GM12878 (cell line): ENCODE data around the gene C10orf71. TPM values are rescaled to one million over a fixed set of nuclear protein-coding genes. Genes with fewer than 3 reads are reported as not detected.

Experiments used
- BCL11A ChIP-seq: IDR thresholded peaks from 2 replicates; pipeline ENCODE4 v1.6.1; 2011; ENCODE audit warnings: low read depth, low read length
- BMI1 ChIP-seq: fragments of 450-650 bp; IDR thresholded peaks from 2 replicates; pipeline ENCODE4 v1.6.1; 2016; ENCODE audit warnings: mild to moderate bottlenecking, moderate library complexity, borderline replicate concordance
- ETV6 ChIP-seq, 2 experiments: fragments of 450-650 bp in 1 of 2; IDR thresholded peaks in 1 of 2; conservative IDR thresholded peaks in 1 of 2; 2 replicates each; pipeline ENCODE4 v1.6.1; 2014; ENCODE audit warnings: antibody characterized with exemption in 1 of 2, borderline replicate concordance in 1 of 2, low read depth in 1 of 2, mild to moderate bottlenecking in 1 of 2, moderate library complexity in 1 of 2
- HCFC1 ChIP-seq: fragments of 150-350 bp; IDR thresholded peaks from 2 replicates; pipeline ENCODE4 v1.6.1; 2014; ENCODE audit warnings: low read length
- HDAC2 ChIP-seq: fragments of 200-600 bp; sonication (generic); IDR thresholded peaks from 2 replicates; pipeline ENCODE4 v1.6.1; 2017
- IRF4 ChIP-seq: IDR thresholded peaks from 2 replicates; pipeline ENCODE4 v1.6.1; 2011; ENCODE audit warnings: low read depth, low read length
- JUND ChIP-seq: IDR thresholded peaks from 2 replicates; pipeline ENCODE4 v1.6.1; 2012; ENCODE audit warnings: low read depth, mild to moderate bottlenecking, low read length, improper control_type of control experiment, moderate library complexity
- KAT2A ChIP-seq: conservative IDR thresholded peaks from 2 replicates; pipeline ENCODE4 v1.6.1; 2011; ENCODE audit warnings: low read depth, low read length; ENCODE audit not compliant: control insufficient read depth
- KLF5 ChIP-seq: fragments of 450-650 bp; IDR thresholded peaks from 2 replicates; pipeline ENCODE4 v1.6.1; 2014; ENCODE audit warnings: mild to moderate bottlenecking; ENCODE audit not compliant: partially characterized antibody
- NFYA ChIP-seq: IDR thresholded peaks from 2 replicates; pipeline ENCODE4 v1.6.1; 2011; ENCODE audit warnings: low read depth, mild to moderate bottlenecking, low read length, improper control_type of control experiment, borderline replicate concordance
- RUNX3 ChIP-seq: IDR thresholded peaks from 2 replicates; pipeline ENCODE4 v1.6.1; 2012; ENCODE audit warnings: low read length, inconsistent platforms
- SIX5 ChIP-seq: IDR thresholded peaks from 2 replicates; pipeline ENCODE4 v1.6.1; 2011; ENCODE audit warnings: mild to moderate bottlenecking, low read depth, low read length, moderate library complexity; ENCODE audit not compliant: severe bottlenecking
- WRNIP1 ChIP-seq: IDR thresholded peaks from 2 replicates; pipeline ENCODE4 v1.6.1; 2011; ENCODE audit warnings: low read depth, low read length, improper control_type of control experiment, borderline replicate concordance
- YBX1 ChIP-seq: fragments of 450-650 bp; IDR thresholded peaks from 2 replicates; pipeline ENCODE4 v1.6.1; 2016; ENCODE audit warnings: antibody characterized with exemption
- polyA plus RNA-seq, 11 experiments: library from polyadenylated mRNA; depleted of rRNA in 4 of 11; unstranded in 6 of 11; stranded (reverse) in 5 of 11; fragments of >200 nt; fragmentation: Nextera tagmentation in 4 of 11; fragmentation: Illumina TruSeq in 1 of 11; extraction: Ambion mirVana in 4 of 11; extraction: Trizol in 1 of 11; gene quantifications; 1 replicate in 1 of 11; 2 replicates in 10 of 11; pipeline versions ENCODE4 v1.2.1 to v1.2.3, GENCODE V29; 2011 to 2016; ENCODE audit warnings: inconsistent platforms in 2 of 11, missing spikeins in 2 of 11, low read depth in 1 of 11
- total RNA-seq, 4 experiments: library from RNA; depleted of rRNA in 3 of 4; stranded (reverse); fragments of >200 nt in 3 of 4; fragmentation: Illumina TruSeq in 1 of 4; extraction: Trizol in 1 of 4; gene quantifications; 2 replicates each; pipeline versions ENCODE4 v1.2.1 to v1.2.3, GENCODE V29; 2013 to 2021
- TF ChIP-seq, protein P1 (sequence below): IDR thresholded peaks from 2 replicates; pipeline ENCODE4 v1.6.1; 2012; ENCODE audit warnings: low read depth, low read length, improper control_type of control experiment
- TF ChIP-seq, protein P2 (sequence below): fragments of 450-650 bp; IDR thresholded peaks from 2 replicates; pipeline ENCODE4 v1.6.1; 2018; ENCODE audit warnings: borderline replicate concordance, mild to moderate bottlenecking; ENCODE audit not compliant: partially characterized antibody
- TF ChIP-seq, protein P3 (sequence below): IDR thresholded peaks from 2 replicates; pipeline ENCODE4 v1.6.1; 2011; ENCODE audit warnings: low read depth, mild to moderate bottlenecking, low read length, moderate library complexity, borderline replicate concordance; ENCODE audit errors: extremely low read depth
- TF ChIP-seq, protein P4 (sequence below): fragments of 450-650 bp; IDR thresholded peaks from 2 replicates; pipeline ENCODE4 v1.6.1; 2014; ENCODE audit warnings: mild to moderate bottlenecking
- TF ChIP-seq, protein P5 (sequence below): fragments of 450-650 bp; conservative IDR thresholded peaks from 2 replicates; pipeline ENCODE4 v1.6.1; 2017; ENCODE audit warnings: mild to moderate bottlenecking, moderate library complexity
- TF ChIP-seq, protein P6 (sequence below), 3 experiments: IDR thresholded peaks in 2 of 3; conservative IDR thresholded peaks in 1 of 3; 2 replicates each; pipeline ENCODE4 v1.5.1; 2011; ENCODE audit warnings: low read depth in 3 of 3, low read length in 3 of 3, mild to moderate bottlenecking in 3 of 3, control low read depth in 2 of 3, moderate library complexity in 2 of 3, inconsistent platforms in 1 of 3, mixed read lengths in 1 of 3; ENCODE audit not compliant: control insufficient read depth in 2 of 3, insufficient read depth in 1 of 3; ENCODE audit errors: extremely low read depth in 1 of 3

C10orf71 gene
- total and polyA plus RNA-seq, 10 of the 15 experiments (the other 5 are each of a cell fraction or from before 2014, with no cell fraction given), result not detected

DNA sequence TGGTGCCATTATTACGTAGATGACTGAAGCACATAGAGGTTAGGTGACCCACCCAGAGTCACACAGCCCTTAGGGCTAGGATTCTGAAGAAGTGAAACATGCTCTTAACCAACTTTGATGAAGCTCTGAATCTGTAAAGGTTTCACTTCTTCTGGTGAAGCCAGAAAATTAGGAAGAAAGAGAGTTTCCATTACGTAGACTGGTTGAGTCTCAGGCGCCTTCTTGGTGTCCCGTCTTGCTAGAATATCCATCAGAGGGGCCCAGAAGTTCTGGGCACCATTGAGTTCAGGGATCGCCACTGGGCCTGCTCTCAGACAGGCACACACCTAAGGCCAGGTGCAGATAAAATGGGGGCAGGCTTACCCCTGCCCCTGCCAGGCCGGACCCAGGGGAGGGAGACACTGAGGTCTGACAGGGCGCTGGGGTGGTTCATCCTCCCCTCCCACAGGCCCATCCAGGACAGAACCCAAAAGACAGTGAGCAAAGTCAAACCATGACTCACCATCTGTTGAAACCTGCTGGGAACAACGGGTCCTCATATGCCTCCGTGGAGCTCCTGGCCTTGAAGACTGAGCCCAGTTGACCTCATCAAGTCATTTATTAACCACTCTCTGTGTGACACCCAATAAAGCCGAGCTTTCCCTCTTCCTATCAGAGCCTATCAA is 63.8 kb downstream of the C10orf71 start (continued):
- TF ChIP-seq, protein P1, sequence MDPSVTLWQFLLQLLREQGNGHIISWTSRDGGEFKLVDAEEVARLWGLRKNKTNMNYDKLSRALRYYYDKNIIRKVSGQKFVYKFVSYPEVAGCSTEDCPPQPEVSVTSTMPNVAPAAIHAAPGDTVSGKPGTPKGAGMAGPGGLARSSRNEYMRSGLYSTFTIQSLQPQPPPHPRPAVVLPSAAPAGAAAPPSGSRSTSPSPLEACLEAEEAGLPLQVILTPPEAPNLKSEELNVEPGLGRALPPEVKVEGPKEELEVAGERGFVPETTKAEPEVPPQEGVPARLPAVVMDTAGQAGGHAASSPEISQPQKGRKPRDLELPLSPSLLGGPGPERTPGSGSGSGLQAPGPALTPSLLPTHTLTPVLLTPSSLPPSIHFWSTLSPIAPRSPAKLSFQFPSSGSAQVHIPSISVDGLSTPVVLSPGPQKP, result no peak
- TF ChIP-seq BMI1 (peak; percentile 22; the same call in 1 of the 2 replicates), SIX5 (no peak), WRNIP1 (no peak), IRF4 (peak; percentile 62; the same call in 1 of the 2 replicates), HCFC1 (no peak), HDAC2 (no peak), RUNX3 (peak; percentile 70), BCL11A (peak; percentile 72; the same call in 1 of the 2 replicates), YBX1 (no peak), ETV6 (conservative IDR thresholded peaks at IDR 0.05 in 1 of 2, IDR thresholded peaks at IDR 0.05 in 1 of 2; ENCODE audit: borderline replicate concordance in 1 of 2, low read depth in 1 of 2) (no peak), NFYA (no peak), KLF5 (no peak), KAT2A (no peak), JUND (no peak)
- TF ChIP-seq, protein P2, sequence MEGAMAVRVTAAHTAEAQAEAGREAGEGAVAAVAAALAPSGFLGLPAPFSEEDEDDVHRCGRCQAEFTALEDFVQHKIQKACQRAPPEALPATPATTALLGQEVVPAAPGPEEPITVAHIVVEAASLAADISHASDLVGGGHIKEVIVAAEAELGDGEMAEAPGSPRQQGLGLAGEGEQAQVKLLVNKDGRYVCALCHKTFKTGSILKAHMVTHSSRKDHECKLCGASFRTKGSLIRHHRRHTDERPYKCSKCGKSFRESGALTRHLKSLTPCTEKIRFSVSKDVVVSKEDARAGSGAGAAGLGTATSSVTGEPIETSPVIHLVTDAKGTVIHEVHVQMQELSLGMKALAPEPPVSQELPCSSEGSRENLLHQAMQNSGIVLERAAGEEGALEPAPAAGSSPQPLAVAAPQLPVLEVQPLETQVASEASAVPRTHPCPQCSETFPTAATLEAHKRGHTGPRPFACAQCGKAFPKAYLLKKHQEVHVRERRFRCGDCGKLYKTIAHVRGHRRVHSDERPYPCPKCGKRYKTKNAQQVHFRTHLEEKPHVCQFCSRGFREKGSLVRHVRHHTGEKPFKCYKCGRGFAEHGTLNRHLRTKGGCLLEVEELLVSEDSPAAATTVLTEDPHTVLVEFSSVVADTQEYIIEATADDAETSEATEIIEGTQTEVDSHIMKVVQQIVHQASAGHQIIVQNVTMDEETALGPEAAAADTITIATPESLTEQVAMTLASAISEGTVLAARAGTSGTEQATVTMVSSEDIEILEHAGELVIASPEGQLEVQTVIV, result no peak
- TF ChIP-seq, protein P3, sequence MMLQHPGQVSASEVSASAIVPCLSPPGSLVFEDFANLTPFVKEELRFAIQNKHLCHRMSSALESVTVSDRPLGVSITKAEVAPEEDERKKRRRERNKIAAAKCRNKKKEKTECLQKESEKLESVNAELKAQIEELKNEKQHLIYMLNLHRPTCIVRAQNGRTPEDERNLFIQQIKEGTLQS, result no peak
- TF ChIP-seq, protein P4, sequence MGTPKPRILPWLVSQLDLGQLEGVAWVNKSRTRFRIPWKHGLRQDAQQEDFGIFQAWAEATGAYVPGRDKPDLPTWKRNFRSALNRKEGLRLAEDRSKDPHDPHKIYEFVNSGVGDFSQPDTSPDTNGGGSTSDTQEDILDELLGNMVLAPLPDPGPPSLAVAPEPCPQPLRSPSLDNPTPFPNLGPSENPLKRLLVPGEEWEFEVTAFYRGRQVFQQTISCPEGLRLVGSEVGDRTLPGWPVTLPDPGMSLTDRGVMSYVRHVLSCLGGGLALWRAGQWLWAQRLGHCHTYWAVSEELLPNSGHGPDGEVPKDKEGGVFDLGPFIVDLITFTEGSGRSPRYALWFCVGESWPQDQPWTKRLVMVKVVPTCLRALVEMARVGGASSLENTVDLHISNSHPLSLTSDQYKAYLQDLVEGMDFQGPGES, result no peak
- TF ChIP-seq, protein P5, sequence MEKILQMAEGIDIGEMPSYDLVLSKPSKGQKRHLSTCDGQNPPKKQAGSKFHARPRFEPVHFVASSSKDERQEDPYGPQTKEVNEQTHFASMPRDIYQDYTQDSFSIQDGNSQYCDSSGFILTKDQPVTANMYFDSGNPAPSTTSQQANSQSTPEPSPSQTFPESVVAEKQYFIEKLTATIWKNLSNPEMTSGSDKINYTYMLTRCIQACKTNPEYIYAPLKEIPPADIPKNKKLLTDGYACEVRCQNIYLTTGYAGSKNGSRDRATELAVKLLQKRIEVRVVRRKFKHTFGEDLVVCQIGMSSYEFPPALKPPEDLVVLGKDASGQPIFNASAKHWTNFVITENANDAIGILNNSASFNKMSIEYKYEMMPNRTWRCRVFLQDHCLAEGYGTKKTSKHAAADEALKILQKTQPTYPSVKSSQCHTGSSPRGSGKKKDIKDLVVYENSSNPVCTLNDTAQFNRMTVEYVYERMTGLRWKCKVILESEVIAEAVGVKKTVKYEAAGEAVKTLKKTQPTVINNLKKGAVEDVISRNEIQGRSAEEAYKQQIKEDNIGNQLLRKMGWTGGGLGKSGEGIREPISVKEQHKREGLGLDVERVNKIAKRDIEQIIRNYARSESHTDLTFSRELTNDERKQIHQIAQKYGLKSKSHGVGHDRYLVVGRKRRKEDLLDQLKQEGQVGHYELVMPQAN, result no peak
- TF ChIP-seq, protein P6, sequence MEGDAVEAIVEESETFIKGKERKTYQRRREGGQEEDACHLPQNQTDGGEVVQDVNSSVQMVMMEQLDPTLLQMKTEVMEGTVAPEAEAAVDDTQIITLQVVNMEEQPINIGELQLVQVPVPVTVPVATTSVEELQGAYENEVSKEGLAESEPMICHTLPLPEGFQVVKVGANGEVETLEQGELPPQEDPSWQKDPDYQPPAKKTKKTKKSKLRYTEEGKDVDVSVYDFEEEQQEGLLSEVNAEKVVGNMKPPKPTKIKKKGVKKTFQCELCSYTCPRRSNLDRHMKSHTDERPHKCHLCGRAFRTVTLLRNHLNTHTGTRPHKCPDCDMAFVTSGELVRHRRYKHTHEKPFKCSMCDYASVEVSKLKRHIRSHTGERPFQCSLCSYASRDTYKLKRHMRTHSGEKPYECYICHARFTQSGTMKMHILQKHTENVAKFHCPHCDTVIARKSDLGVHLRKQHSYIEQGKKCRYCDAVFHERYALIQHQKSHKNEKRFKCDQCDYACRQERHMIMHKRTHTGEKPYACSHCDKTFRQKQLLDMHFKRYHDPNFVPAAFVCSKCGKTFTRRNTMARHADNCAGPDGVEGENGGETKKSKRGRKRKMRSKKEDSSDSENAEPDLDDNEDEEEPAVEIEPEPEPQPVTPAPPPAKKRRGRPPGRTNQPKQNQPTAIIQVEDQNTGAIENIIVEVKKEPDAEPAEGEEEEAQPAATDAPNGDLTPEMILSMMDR (IDR thresholded peaks at IDR 0.05 in 2 of 3, conservative IDR thresholded peaks at IDR 0.05 in 1 of 3; ENCODE audit: control insufficient read depth in 2 of 3, extremely low read depth in 1 of 3, insufficient read depth in 1 of 3, low read depth in 3 of 3, low read length in 3 of 3), result no peak
- TF ChIP-seq, all 136 proteins: peak for 25
